ENCODE measurements around the gene MZF1.

MZF1 gene

GRCh38 chr19:58570770-58571574 lies 2.2 kb downstream of the MZF1 start:
- DNase-seq (ENCODE audit: low read depth, low spot score): no peak
- H3K27ac ChIP-seq: no peak overlapping the region

GRCh38 chr19:58569943-58570670 lies 3.0 kb downstream of the MZF1 start:
- H3K27ac ChIP-seq: no peak overlapping the region
- DNase-seq (ENCODE audit: low read depth, low spot score): no peak

GRCh38 chr19:58569191-58569942 lies 3.8 kb downstream of the MZF1 start:
- H3K27ac ChIP-seq: no peak overlapping the region
- no peak for DNase-seq (ENCODE audit: low read depth, low spot score)

- H3K27ac ChIP-seq: no peak overlapping the region
- no peak for DNase-seq (ENCODE audit: low read depth, low spot score)
These were observed 4.5 kb downstream of the MZF1 start for GRCh38 chr19:58568453-58569130.

- no peak for DNase-seq (ENCODE audit: low read depth, low spot score)
- H3K27ac ChIP-seq: no peak overlapping the region
These were observed 6.1 kb downstream of the MZF1 start for GRCh38 chr19:58566989-58567388.

- H3K27ac ChIP-seq: no peak overlapping the region
- DNase-seq (ENCODE audit: low read depth, low spot score): no peak
These were observed 9.3 kb downstream of the MZF1 start for GRCh38 chr19:58563823-58564222.

GRCh38 chr19:58563034-58563573 lies 10.0 kb downstream of the MZF1 start:
- DNase-seq (ENCODE audit: low read depth, low spot score): no peak
- no peak overlapping the region for H3K27ac ChIP-seq

GRCh38 chr19:58562122-58563033 lies 10.8 kb downstream of the MZF1 start:
- DNase-seq (ENCODE audit: low read depth, low spot score): no peak
- H3K27ac ChIP-seq: peak overlapping the region; percentile 43

GRCh38 chr19:58561373-58562121 lies 11.6 kb downstream of the MZF1 start:
- peak overlapping the region; percentile 43 for H3K27ac ChIP-seq
- DNase-seq (ENCODE audit: low read depth, low spot score): no peak

- H3K27ac ChIP-seq: no peak overlapping the region
These were observed 12.2 kb downstream of the MZF1 start for GRCh38 chr19:58560921-58561320.

GRCh38 chr19:58560007-58560887 lies 12.9 kb downstream of the MZF1 start:
- H3K27ac ChIP-seq: peak overlapping the region; percentile 98
- DNase-seq (ENCODE audit: low read depth, low spot score): no peak

More at GRCh38 chr19:58560921-58561320, 12.2 kb downstream of the MZF1 start:
- no peak for DNase-seq (ENCODE audit: low read depth, low spot score)

GRCh38 chr19:58559275-58560006 lies 13.7 kb downstream of the MZF1 start:
- peak overlapping the region; percentile 98 for H3K27ac ChIP-seq

GRCh38 chr19:58558623-58559274 lies 14.4 kb downstream of the MZF1 start:
- peak; percentile 85 for DNase-seq (ENCODE audit: low read depth, low spot score)
- peak overlapping the region; percentile 98 for H3K27ac ChIP-seq

More at GRCh38 chr19:58559275-58560006, 13.7 kb downstream of the MZF1 start:
- no peak for DNase-seq (ENCODE audit: low read depth, low spot score)

GRCh38 chr19:58558066-58558622 lies 15.0 kb downstream of the MZF1 start, which contains the start of gene UBE2M:
TSS of gene UBE2M (minus strand) at chr19:58558611. CDS start at chr19:58558381, 230 bp downstream.
- no peak for DNase-seq (ENCODE audit: low read depth, low spot score)

GRCh38 chr19:58557221-58558065 lies 15.7 kb downstream of the MZF1 start:
- H3K27ac ChIP-seq: peak overlapping the region; percentile 98
- DNase-seq (ENCODE audit: low read depth, low spot score): no peak

More at GRCh38 chr19:58558066-58558622, 15.0 kb downstream of the MZF1 start, which contains the start of gene UBE2M:
- peak within 1 kb of the TSS; percentile 98 for H3K27ac ChIP-seq

All from epithelial cell of prostate (primary cell).